SKM-1 (cell line): Measurements from ENCODE around the gene CCSER1.
"Not testable (repeated sequence)": the region's sequence is repeated elsewhere in the genome, so short reads cannot be mapped to it uniquely, and the experiment has no call there.

Experiments
- DNase-seq: peaks from one replicate; lab custom pipeline; 2025; ENCODE audit not compliant: unreplicated experiment; lab: John Stamatoyannopoulos, UW

The CCSER1 gene

DNA sequence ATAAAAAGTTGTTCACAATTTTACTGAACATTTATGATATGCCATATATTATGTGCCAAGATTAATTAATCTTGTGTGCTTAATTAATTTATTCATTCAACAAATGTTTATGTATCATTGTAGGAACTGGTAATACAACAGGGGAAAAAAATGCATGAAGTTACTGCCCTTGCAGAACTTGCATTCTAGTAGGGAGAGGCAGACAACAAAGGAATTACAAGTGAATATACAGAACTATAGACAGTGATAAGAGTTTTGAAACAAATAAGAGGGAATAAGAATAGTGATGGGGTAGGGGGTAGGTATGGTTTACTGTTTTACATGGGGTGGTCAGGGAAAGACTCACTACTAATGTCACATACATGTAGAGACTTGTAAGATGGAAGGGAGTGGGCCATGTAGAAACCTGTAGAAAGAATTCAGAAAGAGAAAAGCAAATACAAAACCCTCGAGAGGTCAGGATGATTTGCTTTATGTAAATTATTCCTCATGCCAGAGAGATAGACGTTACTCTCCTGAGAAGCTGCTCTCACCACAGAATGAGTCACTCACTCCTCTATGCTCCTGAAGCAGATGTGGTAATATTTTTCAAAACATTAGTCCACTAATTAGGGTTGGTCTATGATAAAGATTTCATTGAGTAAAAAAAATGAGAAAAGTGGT is 1321.6 kb downstream of the CCSER1 start:
- DNase-seq, result peak; percentile 41

DNA sequence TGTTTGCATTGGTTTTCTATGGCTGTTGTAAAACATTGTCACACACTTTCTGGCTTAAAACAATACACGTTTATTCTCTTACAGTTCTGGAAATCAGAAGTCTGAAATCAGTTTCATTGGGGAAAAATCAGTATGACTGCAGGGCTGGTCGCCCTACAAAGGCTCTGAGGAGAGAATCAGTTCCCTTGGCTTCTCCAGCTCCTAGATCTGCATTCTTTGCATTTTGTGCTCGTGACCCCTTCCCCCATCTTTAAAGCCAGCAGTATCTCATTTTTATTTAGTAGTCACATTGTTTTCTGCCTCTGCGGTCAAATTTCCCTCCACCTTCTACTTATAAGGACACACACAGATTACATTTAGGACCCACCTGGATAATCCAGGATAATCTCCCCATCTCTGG is 1326.9 kb downstream of the CCSER1 start:
- no peak for DNase-seq

DNA sequence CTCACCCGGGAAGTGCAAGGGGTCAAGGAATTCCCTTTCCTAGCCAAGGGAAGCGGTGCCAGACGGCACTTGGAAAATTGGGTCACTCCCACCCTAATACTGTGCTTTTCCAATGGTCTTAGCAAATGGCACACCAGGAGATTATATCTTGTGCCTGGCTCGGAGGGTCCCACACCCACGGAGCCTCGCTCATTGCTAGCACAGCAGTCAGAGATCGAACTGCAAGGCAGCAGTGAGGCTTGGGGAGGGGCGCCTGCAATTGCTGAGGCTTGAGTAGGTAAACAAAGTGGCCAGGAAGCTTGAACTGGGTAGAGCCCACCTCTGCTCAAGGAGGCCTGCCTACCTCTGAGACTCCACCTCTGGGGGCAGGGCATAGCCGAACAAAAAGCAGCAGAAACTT is 1335.4 kb downstream of the CCSER1 start:
- DNase-seq, result not testable (repeated sequence)

DNA sequence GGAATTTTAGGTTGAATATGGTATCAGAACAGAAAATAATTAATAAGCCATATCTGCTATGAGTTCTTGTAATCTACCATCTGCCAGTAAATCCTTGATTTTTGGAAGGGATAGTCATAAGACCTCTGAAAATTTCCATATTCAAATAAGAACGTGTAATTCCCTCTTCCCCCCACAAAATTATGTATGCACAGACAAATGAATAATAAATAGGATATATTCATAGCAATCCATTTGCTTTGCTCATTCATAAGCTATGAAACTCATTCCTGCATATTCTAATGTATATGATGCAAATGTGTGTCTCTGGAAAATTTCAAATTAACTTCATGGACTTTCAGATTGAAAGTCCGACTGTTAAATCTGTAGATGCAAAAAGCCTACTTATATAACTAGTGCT is 1343.5 kb downstream of the CCSER1 start:
- no peak for DNase-seq

DNA sequence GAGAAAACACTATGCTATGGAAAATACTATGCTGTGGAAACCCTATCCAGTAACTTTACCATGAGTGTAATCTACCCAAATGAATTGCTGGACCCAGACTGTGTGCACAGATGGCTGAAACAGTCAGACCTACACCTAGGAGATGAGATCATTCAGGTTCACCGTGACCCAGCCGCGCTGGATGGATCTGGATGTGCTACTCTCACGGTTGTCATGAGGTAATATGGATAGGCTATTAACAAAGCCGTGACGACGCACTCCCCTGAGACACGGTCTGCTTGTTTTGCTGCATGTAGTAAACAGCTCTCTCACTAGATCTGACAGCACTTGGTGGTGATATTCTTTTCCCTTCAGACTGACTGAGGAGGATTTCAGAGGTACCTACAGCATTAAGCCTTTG is 1344.1 kb downstream of the CCSER1 start:
- no peak for DNase-seq

DNA sequence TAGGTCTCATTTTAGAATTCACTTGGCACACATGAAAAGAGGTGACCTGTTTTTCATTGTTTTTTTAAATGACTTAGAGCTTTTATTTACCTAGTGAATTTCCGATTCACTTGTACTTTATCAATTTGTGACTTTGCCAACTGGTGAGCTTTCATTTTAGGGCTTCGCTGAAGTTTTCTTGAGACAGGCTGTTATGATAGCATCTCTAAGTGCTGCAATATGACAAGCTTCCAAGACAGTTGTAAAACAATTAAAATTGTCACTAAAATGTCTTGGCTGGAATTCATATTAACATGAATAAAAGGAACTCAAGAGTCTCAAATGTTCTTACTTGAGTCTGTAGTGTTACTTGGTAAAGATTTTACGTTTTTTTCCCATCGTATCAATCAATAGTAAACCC is 1344.9 kb downstream of the CCSER1 start:
- no peak for DNase-seq

DNA sequence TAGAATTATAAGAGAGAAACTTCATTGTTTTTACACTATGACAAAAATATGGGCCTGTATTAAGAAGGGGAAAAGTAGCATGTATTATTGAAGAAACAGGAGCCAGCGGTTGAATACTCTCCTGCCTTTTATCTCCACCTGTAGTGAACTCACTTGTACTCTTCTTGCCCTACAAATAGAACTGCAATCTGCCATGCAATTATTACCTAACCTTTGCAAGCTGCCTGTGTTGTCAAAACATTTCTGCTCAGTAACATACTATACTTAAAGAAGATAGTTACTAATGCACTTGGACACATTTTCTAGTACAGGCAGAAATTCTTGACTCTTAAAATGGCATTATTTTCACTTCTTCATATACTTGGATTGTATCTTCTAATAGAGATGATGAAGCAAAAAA is 1358.2 kb downstream of the CCSER1 start:
- DNase-seq, result no peak

DNA sequence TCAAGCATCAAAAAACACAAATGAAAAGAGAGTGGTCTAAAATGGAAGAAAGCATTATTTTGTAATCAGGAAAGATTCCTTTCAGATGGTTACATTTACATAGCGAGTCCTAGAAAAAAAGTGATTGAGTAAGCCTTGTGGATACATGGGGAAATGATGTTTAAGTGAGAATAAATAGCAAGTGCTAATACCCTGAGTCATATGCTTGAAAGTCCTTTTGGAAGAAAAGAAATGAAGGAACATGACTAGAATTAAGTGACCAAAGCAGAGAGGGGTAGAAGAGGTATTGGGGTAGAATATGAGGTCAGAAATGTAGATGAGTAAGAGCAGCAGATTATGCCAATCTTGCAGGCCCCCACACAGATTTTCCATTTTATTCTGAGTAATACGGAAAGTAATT is 1361.8 kb downstream of the CCSER1 start:
- DNase-seq, result no peak

GRCh38 chr4:91497892-91498291 is 1370.7 kb downstream of the CCSER1 start:
- DNase-seq, result no peak

DNA sequence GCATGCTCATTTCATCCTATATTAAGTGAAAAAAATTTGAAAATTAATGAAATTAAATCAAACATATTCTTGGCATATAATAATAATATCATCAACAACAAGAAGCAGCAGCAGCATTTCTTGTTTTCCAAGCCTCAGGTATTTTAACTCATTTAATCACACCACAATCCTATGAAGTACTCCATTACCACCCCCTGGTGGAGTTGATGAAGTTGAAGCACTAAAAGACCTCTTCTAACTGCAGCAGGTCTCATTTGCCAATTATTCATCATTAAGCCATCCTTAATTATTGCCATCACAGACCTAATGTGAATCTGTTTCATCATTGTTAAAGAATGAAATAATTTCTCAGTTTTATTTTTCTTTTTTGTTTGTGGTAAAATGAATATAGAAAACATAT is 1375.2 kb downstream of the CCSER1 start:
- no peak for DNase-seq

GRCh38 chr4:91513326-91513725 is 1386.1 kb downstream of the CCSER1 start:
- DNase-seq, result no peak

GRCh38 chr4:91519155-91519554 is 1392.0 kb downstream of the CCSER1 start:
- DNase-seq, result no peak

DNA sequence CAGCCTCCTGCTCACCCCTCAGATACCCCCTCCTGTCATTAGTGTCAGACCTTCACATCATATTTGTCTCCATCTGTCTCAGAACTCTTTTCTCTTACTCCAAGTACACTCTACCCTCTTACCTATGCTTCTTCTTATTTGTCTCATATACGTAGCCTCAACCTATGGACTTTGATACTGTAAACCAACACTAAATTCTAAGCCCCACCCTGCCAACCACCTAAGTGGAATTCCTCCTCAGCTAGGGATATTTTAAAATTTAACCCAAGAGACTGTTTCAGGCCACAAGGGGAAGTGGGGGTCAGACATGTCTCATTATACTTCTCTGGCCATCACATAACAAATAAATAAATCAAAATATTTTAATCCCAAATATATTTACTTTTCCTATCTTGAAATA is 1398.4 kb downstream of the CCSER1 start:
- no peak for DNase-seq

DNA sequence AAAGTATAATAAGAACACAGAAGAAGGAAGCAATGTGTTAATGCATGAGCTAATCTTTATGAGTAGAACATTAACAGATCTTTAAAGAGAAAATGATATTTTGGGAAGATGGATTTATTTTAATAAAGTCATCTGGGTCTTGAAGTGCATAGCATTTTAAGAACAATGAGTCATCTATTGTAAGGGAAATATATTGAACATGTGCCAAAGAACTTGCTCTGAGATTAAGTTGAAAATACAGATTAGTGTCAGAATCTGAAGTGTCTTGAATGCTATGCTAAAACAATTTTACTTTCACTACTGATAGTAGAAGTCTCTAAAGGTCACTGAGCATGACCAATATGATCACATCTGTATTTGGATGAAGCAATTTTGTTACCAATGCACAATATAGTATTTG is 1399.9 kb downstream of the CCSER1 start:
- DNase-seq, result no peak

DNA sequence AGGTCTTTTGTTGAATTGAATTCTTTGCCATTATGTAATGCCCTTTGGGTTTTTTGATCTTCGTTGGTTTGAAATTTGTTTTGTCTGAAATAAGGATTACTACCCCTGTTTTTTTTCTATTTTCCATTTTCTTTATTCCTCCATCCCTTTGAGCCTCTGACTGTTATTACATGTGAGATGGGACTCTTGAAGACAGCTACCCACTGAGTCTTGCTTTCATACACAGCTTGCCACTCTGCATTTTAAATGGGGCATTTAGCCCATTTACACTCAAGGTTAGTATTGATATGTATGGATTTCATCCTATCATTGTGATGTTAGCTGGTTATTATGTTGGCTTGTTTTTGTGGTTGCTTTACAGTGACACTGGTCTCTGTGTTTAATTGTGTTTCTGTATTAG is 1440.4 kb downstream of the CCSER1 start:
- DNase-seq, result no peak

- no peak for DNase-seq
These were observed 1450.7 kb downstream of the CCSER1 start for GRCh38 chr4:91577864-91578263.

DNA sequence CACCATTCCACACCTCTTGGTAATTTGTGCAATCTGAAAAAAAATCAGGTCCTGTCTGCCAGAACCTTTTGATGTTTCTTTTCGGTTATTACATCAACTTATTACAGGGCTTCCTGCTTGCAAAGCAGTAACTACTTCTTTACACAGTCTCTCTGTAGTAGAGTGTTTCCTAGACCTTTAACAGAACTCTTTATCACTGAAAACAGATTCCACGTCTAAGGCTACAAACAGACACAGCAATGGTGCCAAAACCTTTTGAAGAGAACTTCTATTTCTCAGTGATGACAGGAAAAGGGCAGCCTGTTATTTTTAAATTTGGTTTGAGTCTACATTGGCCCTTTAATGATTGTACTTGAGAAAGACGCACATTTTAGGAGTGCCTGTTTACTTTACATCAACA is 1463.1 kb downstream of the CCSER1 start:
- DNase-seq, result no peak

GRCh38 chr4:91592125-91592524 is 1464.9 kb downstream of the CCSER1 start:
- no peak for DNase-seq

DNA sequence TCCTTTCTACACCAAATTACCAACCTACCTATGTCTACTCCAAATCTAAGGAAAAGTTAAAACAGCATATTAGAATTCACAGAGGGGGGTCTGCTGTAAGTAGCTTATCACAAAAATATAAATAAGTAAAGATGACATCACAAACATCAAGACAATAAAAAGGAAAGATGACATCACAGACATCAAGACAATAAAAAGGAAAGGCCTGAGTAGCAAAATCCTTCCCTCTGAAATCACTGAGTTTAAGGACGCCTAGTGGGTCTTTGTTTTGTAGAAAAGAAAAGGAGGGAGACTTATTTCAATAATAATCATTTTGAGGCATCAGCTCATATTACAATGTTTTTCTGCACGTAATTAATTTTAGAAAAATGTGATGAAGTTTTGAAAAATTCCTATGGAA is 1469.5 kb downstream of the CCSER1 start:
- DNase-seq, result no peak

DNA sequence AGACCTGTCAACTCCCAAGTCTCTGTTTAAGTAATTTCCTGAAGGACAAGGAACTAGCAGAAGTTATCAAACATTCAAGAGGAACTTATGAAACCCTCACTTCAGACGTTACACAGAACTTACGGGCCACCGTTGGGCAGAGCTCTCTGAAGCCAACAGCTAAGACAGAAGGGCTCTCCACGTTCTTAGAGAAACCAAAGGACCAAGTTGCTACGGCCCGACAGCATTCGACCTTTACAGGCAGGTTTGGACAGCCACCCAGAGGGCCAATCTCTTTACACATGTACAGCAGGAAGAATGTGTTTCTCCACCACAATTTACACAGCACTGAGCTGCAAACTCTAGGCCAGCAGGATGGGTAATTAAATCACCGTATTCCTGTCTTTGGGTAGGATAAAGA is 1471.5 kb downstream of the CCSER1 start:
- DNase-seq, result no peak

DNA sequence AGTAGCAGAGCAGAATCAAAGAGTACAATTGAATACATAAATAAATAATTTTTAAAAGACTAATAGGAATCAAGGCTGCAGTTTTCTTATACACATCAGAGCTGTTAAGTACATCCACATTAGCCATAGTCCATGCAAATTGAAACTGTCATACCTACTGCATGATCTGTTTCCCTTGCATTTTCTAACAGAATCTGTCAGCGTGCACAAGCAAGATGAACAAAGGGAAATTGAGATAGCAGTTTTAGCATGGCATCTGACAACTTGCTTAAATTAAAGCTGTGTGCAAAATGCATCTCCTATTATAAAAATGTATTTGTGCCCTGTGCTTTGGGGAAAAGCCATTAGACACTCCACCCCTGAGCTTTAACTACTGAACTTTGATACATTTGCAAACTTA is 1473.1 kb downstream of the CCSER1 start:
- DNase-seq, result no peak

DNA sequence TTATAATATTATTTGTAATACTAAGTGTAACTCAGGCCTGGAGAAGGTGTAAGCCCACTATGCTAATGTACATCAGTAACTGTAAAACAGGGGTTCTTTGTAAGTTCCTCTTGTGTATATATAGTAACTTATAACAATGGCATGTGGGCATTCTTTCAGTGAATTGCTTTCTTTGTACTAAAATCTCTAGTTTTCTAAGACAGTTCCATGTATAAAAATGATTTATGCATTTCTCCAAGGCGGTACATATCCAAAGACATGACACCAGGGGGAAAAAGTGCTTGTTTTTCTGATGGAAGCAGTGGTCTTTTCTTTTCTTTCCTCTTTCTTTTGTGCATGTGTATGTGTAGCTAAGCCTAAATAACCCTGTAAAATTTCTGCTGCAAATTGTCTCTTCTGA is 1474.2 kb downstream of the CCSER1 start:
- DNase-seq, result no peak

- DNase-seq, result no peak
These were observed 1484.6 kb downstream of the CCSER1 start for GRCh38 chr4:91611782-91612181.

DNA sequence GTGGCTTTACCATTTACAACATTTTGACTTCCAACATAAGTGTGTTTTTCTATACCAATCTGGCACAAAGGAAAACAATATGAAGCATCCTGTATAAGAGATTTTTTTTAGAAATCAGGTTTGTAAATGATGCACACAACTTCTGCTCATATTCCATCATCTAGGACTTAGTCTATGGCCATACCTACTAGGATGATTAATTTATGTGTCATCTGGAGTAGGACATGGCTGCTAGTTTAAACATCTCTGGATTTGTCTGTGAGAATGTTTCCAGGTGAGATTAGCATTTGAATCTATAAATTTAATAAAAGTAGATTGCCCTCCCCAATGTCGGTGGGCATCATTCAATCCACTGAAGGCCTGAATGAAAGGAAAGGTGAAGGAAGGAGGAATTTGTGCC is 1493.8 kb downstream of the CCSER1 start:
- no peak for DNase-seq
